ENCODE results near the gene MYOD1.

MYOD1 gene

DNA sequence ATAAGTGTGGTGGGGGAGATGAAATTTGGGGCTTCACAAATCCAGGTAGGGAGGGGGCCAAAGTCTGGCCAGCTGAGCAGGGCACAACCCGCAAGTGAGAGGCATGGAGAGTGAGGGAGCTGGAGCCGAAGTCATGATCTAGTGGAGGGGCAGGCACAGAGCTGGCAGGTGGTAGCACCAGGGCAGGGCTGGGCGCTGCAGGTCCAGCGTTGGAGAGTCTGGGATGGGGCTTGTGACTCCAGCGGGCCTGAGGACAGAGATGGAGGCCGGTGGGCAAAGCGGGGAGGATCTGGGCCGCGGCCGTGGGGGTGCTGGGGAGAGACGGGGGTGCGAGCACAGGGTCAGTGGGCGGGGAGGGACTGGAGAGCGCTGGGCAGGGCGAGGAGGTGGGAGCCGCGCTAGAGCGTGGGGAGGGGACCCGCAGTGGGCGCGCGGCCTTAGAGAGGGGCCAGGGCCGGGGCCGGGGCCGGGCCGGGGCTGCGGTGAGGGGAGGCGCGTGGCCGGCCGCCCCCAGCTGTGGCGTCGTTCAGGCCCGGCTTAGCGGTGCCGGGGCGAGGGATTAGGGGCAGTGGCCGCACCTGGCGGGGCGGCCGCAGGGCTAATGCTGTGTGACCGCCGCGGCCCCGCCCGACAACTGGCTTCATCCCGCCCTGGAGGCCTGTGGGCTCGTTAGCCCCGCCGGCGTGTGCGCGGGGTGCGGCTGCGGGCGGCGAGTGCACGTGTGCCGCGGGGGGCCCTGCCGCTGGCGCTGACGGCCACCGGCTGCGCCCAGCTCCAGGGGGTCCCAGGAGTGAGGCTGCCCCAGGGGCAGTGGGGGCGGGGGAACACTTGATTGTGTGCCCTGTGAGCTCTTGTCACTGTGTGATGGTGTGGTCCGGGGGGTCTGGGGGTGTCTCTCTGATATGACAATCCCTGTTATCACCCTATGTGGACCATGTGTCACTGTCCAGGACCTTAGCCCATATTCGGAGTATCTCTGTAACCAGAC, 23.6 kb upstream of the MYOD1 start:
- TF ChIP-seq, protein P1, sequence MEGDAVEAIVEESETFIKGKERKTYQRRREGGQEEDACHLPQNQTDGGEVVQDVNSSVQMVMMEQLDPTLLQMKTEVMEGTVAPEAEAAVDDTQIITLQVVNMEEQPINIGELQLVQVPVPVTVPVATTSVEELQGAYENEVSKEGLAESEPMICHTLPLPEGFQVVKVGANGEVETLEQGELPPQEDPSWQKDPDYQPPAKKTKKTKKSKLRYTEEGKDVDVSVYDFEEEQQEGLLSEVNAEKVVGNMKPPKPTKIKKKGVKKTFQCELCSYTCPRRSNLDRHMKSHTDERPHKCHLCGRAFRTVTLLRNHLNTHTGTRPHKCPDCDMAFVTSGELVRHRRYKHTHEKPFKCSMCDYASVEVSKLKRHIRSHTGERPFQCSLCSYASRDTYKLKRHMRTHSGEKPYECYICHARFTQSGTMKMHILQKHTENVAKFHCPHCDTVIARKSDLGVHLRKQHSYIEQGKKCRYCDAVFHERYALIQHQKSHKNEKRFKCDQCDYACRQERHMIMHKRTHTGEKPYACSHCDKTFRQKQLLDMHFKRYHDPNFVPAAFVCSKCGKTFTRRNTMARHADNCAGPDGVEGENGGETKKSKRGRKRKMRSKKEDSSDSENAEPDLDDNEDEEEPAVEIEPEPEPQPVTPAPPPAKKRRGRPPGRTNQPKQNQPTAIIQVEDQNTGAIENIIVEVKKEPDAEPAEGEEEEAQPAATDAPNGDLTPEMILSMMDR (IDR thresholded peaks at IDR 0.05; ENCODE audit: low read depth, low read length), result no peak
- no peak for DNase-seq (ENCODE audit: extremely low read depth, low read depth)

DNA sequence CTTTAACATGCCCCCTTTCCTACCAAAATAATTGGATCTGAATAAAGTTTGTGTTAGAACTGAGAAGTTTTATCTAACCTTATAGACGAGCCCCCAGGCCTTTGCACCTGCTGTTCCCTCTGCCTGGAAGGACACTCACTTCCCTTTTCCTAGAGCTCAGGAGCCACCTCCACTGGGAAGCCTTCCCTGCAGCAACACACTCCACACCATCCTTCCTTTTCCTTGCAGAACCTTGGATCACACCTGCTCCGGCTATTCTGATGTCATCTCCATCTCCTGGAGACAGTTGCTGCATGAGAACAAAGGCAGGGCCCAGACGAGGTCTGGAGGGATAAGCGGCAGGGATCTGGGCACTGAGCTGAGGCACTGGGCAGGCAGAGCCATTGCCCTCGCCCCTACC, 22.6 kb upstream of the MYOD1 start:
- TF ChIP-seq, protein P1 (IDR thresholded peaks at IDR 0.05; ENCODE audit: low read depth, low read length), result no peak

DNA sequence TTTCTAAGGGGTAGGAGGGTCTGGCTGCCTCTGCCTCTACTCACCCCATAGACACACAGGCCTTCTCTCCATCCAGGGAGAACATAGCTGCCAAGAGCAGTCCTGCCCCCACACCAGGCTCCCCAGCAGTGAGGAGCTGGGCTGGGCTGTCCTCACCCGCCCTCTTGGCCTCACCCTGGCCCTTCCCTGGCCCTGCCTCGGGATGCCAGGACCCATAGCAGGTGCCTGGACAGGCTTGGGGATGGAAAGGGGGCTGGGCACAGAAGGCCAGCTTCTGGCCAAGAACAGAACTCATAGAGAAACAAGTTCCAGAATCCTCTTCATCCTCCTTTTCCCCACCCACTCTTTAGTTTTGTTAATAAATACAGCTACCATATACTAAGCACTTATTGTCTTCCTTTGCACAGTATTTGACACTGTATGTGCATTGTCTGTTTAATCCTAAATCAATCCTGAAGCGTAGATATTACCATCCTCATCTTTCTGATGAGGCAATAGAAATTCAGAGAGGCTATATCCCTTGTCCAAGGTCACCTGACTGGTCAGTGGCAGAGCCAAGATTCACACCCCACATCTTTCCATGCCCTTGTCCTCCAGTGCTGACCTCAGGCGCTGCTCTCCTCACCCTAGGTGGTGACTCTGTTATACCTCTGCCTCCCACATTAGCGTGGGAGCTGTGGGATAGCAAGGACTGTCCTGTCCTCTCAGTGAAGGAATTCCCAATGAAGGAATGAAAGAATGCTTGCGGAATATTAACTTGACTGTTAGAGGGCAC, 22.0 kb upstream of the MYOD1 start:
- no peak for DNase-seq (ENCODE audit: extremely low read depth, low read depth)
- TF ChIP-seq, protein P1 (IDR thresholded peaks at IDR 0.05; ENCODE audit: low read depth, low read length), result no peak

More for the DNA sequence above, 22.6 kb upstream of the MYOD1 start:
- no peak for DNase-seq (ENCODE audit: extremely low read depth, low read depth)

DNA sequence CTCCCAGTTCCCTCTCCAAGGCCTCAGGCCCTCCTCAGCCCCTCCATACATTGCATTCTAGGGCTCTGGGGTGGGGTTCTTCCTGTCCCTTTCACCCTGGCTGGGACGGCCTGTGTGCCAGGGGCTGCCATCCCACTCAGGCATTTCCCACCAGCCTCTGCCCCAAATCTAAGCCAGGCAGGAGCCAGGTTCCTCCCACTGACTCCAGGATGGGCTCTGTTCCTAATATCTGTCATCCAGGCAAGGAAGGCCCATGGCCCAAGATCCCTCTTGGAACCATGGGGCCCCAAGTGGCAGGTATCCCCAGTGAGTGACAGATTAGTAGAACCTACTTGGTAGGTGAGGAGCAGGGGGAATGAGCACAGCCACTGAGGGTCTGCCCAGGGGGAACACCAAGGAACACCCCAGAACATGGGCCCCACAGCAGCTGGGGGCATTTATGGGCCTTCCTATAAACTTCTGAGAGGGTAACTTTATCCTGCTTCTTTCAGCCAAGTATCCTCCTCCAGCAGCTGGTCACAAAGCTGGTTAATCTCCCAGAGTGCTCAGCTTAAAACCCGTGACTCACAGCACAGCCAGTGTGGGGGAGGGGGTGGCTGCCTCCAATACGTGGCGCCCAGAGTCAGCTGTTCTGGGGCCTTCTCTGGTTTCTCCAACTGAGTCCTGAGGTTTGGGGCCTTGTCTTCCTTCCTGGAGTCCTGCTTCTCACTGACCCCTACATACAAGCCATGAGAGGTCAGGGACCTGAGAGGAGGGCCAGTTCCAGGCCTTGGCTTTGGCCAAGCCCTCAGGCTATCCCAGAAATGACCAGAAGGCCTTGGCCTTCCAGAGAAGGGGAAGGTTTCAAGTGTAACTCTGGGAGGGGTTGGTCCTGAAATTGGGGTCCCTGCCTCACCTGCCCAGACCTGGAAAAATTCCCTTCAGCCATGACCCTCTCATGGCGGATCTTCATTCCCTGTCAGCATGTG, 19.9 kb upstream of the MYOD1 start:
- TF ChIP-seq, protein P1 (IDR thresholded peaks at IDR 0.05; ENCODE audit: low read depth, low read length), result no peak
- no peak for DNase-seq (ENCODE audit: extremely low read depth, low read depth)

DNA sequence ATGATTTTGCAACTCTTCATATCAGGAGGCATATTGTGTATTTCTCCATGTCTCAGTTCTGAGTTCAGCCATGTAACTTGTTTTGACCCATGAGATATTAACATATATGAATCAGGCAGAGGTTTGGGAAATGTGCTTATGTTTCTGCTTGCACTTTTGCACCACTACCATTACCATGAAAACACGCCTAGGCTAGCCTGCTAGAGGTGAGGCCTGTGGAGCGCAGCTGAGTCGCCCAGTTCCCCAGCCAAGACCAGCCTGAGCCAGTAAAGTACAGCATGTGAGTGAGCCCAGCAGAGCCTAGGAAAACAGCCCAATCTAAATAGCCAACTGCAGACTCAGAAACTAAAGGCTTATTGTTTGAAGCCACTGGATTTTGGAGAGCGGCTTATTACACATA, 18.4 kb upstream of the MYOD1 start:
- DNase-seq (ENCODE audit: extremely low read depth, low read depth), result no peak
- TF ChIP-seq, protein P1 (IDR thresholded peaks at IDR 0.05; ENCODE audit: low read depth, low read length), result no peak

DNA sequence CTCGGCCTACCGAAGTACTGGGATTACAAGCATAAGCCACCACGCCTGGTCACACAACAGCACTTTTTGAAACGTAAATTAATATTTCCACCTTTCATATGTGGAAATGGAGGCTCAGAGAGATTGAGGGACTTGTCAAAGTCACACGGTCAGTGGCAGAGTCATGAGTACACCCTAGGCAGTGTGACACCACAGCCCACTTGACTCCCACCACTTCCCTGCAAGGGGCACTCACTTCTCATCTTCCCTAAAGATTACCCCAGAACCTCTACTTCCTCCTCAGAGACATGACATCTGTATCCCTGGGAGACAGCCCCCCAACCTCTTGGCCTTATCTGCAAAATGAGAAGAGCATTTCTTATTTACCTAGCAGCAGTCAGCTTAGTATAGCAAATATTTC, 16.5 kb upstream of the MYOD1 start:
- TF ChIP-seq, protein P1 (IDR thresholded peaks at IDR 0.05; ENCODE audit: low read depth, low read length), result no peak
- DNase-seq (ENCODE audit: extremely low read depth, low read depth), result no peak

Measured in AG09319 (cell line).